Ascending aorta (tissue), 2 donors: Measurements from ENCODE around the gene CCL19. TPM values are rescaled to one million over a fixed set of nuclear protein-coding genes. Genes with fewer than 3 reads are reported as not detected.
A peak's percentile ranks its signal among the peaks of the same experiment; 100 is the strongest.

Experiments
- DNase-seq, 2 donors: peaks; one replicate each; pipeline ENCODE4 v3.0.0-alpha.2; 2019; ENCODE audit warnings: low spot score in 2 of 2
- H3K27ac ChIP-seq, 2 donors: fragments of 200-600 bp; sonication (generic); one replicate each; pipeline ENCODE4 v1.5.1; 2016 to 2017; ENCODE audit warnings: mild to moderate bottlenecking in 1 of 2
- H3K27me3 ChIP-seq: fragments of 200-600 bp; sonication (generic); one replicate; pipeline ENCODE4 v1.5.1; 2017
- H3K36me3 ChIP-seq, 2 donors: fragments of 200-600 bp; sonication (generic); one replicate each; pipeline ENCODE4 v1.5.1; 2016
- H3K4me1 ChIP-seq, 2 donors: fragments of 200-600 bp; sonication (generic); one replicate each; pipeline ENCODE4 v1.5.1; 2016 to 2017; ENCODE audit warnings: mild to moderate bottlenecking in 1 of 2
- H3K4me3 ChIP-seq, 2 donors: fragments of 200-600 bp; sonication (generic); one replicate each; pipeline ENCODE4 v1.5.1; 2016 to 2017; ENCODE audit warnings: mild to moderate bottlenecking in 1 of 2
- H3K9me3 ChIP-seq, 2 donors: fragments of 200-600 bp; sonication (generic); one replicate each; pipeline ENCODE4 v1.5.1; 2016
- CTCF ChIP-seq, 3 experiments: fragments of 200-600 bp in 2 of 3; fragments of 450-650 bp in 1 of 3; sonication (generic) in 2 of 3; IDR thresholded peaks; one replicate each; pipeline ENCODE4 v1.5.1; 2016 to 2019; ENCODE audit warnings: antibody characterized with exemption in 3 of 3, mild to moderate bottlenecking in 1 of 3, moderate library complexity in 1 of 3
- intact Hi-C: fragments of 100-400 bp; cut with DNase I; formaldehyde crosslinking; loops from one replicate; pipeline ENCODE4 v1.15.1; 2023
- total RNA-seq: library from RNA; depleted of rRNA; stranded (reverse); fragments of >200 nt; gene quantifications from one replicate; pipeline ENCODE4 v1.1.0, GENCODE V29; 2016

Gene CCL19
- total RNA-seq, 1 donor from 2014 or later, result 17.7 TPM

GRCh38 chr9:34658461-34658860 lies 32.6 kb downstream of the CCL19 start:
- no peak for DNase-seq
- intact Hi-C loops, result loop anchor here (10.0 kb wide), 1 partner anchor 416 kb away; the partner anchor contains the start of genes FANCG and VCP
- no peaks in the 10 kb centered on the region for H3K27me3 ChIP-seq
- no peak overlapping the region for H3K27ac ChIP-seq
- no peaks in the 10 kb centered on the region for H3K9me3 ChIP-seq
- no peak for TF ChIP-seq CTCF (IDR thresholded peaks at IDR 0.05)
- peaks cover 11 to 25% of the 10 kb centered on the region in 2 donors for H3K4me1 ChIP-seq
- no peak overlapping the region for H3K4me3 ChIP-seq
- peaks cover 28 to 38% of the 10 kb centered on the region in 2 donors for H3K36me3 ChIP-seq

- Histone ChIP-seq H3K9me3 (no peaks in the 10 kb centered on the region), H3K36me3 (peaks cover 27 to 30% of the 10 kb centered on the region in 2 donors), H3K4me1 (peaks cover 22 to 38% of the 10 kb centered on the region in 2 donors), H3K27ac (no peak overlapping the region), H3K27me3 (no peaks in the 10 kb centered on the region), H3K4me3 (no peak overlapping the region)
- no peak for DNase-seq
- intact Hi-C loops, result loop anchor here (10.0 kb wide), 1 partner anchor 418 kb away; the partner anchor contains the start of genes FANCG and VCP
- TF ChIP-seq CTCF (IDR thresholded peaks at IDR 0.05), result no peak
Observed at GRCh38 chr9:34656992-34657391, 34.1 kb downstream of the CCL19 start.

- intact Hi-C loops, result loop anchor here (10.0 kb wide), 1 partner anchor 419 kb away; the partner anchor contains the start of genes FANCG and VCP
- Histone ChIP-seq H3K27ac (peak overlapping the region; percentile 89 to 96), H3K4me1 (peaks cover 22 to 49% of the 10 kb centered on the region in 2 donors)
Observed at GRCh38 chr9:34655394-34655793, 35.7 kb downstream of the CCL19 start.

GRCh38 chr9:34654323-34655051 lies 36.6 kb downstream of the CCL19 start:
- H3K27ac ChIP-seq, result peak overlapping the region; percentile 89 to 96
- H3K9me3 ChIP-seq, result no peaks in the 10 kb centered on the region
- no peak for TF ChIP-seq CTCF (IDR thresholded peaks at IDR 0.05)
- H3K36me3 ChIP-seq, result peaks cover 11 to 14% of the 10 kb centered on the region in 2 donors
- peak in 1 of 2 donors; percentile 89 for DNase-seq
- H3K4me1 ChIP-seq, result peaks cover 22 to 49% of the 10 kb centered on the region in 2 donors
- H3K27me3 ChIP-seq, result no peaks in the 10 kb centered on the region
- intact Hi-C loops, result loop anchor here (5.0 to 10.0 kb wide), 2 partner anchors 338 to 420 kb away; partner anchors contain the start of genes FANCG and VCP
- peak overlapping the region in 1 of 2 donors; percentile 65 for H3K4me3 ChIP-seq

More at GRCh38 chr9:34655394-34655793, 35.7 kb downstream of the CCL19 start:
- Histone ChIP-seq H3K9me3 (no peaks in the 10 kb centered on the region), H3K27me3 (no peaks in the 10 kb centered on the region), H3K4me3 (no peak overlapping the region), H3K36me3 (peaks cover 15 to 17% of the 10 kb centered on the region in 2 donors)
- no peak for TF ChIP-seq CTCF (IDR thresholded peaks at IDR 0.05)
- DNase-seq, result no peak

- H3K4me1 ChIP-seq, result peaks cover 22 to 52% of the 10 kb centered on the region in 2 donors
- intact Hi-C loops, result loop anchor here (1.0 to 10.0 kb wide), 3 partner anchors 12 to 421 kb away; partner anchors contain the start of genes FANCG and VCP
- no peaks in the 10 kb centered on the region for H3K9me3 ChIP-seq
- peaks cover 14 to 24% of the 10 kb centered on the region in 2 donors for H3K36me3 ChIP-seq
- peak overlapping the region; percentile 89 to 96 for H3K27ac ChIP-seq
- peak overlapping the region; percentile 8 to 65 for H3K4me3 ChIP-seq
- peak in 1 of 2 donors; percentile 36 for DNase-seq
- TF ChIP-seq CTCF (IDR thresholded peaks at IDR 0.05), result no peak
- H3K27me3 ChIP-seq, result no peaks in the 10 kb centered on the region
Observed at GRCh38 chr9:34653151-34654072, 37.7 kb downstream of the CCL19 start.
